Activated T-helper 1 cell treated with anti-CD3 and anti-CD28 coated beads, Interleukin-12 subunit alpha, Interleukin-12 subunit beta, Interleukin-2, Interleukin-4 antibody, amounts not matched to agents 30 ng/mL and 10 ng/mL and 1 ng/mL, durations not matched to agents 14 hours and 24 hours and 36 hours (primary cell): ENCODE results near the gene TUBB6. TPM values are rescaled to one million over a fixed set of nuclear protein-coding genes. Genes with fewer than 3 reads are reported as not detected.

Source experiments
- DNase-seq: peaks from one replicate; pipeline ENCODE4 v3.0.0; 2021; ENCODE audit warnings: low spot score
- H3K27ac Mint-ChIP-seq: one replicate; pipeline ENCODE4 v1.8.0; 2021; ENCODE audit warnings: mild to moderate bottlenecking, mixed read lengths
- H3K27me3 Mint-ChIP-seq: one replicate; pipeline ENCODE4 v1.8.0; 2022; ENCODE audit warnings: mild to moderate bottlenecking, moderate library complexity, mixed read lengths; ENCODE audit not compliant: insufficient read depth
- H3K36me3 Mint-ChIP-seq: one replicate; pipeline ENCODE4 v1.8.0; 2021; ENCODE audit warnings: low read depth, mixed read lengths
- H3K4me1 Mint-ChIP-seq: one replicate; pipeline ENCODE4 v1.8.0; 2021; ENCODE audit warnings: low read depth, mixed read lengths
- H3K4me3 Mint-ChIP-seq: one replicate; pipeline ENCODE4 v1.8.0; 2021; ENCODE audit warnings: mild to moderate bottlenecking, moderate library complexity, mixed read lengths
- H3K9me3 Mint-ChIP-seq: one replicate; pipeline ENCODE4 v1.8.0; 2021; ENCODE audit warnings: mixed read lengths
- intact Hi-C: fragments of 100-400 bp; cut with micrococcal nuclease; formaldehyde crosslinking; loops from one replicate; pipeline ENCODE4 v1.15.1; 2024
- total RNA-seq: library from RNA; stranded (reverse); gene quantifications from 2 replicates; pipeline ENCODE4 v1.2.3, GENCODE V29; 2022

Gene TUBB6
- total RNA-seq, 1 donor from 2014 or later = 32.1 TPM

DNA sequence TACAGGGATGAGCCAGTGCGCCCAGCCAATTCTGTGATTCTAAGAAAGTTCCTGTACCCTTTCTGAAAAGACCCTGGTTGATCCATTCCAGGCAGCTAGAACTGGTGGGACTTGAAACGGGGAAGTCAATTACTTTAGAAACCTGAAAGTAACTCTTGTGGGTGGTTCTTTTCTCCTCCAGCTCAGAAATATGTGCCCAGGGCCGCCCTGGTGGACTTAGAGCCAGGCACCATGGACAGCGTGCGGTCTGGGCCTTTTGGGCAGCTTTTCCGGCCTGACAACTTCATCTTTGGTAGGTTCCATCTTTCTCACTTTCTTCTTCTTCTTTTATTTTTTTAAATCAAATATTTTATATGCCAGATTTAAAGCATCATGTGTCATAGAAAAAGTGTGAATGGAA, 2.7 kb downstream of the TUBB6 start:
- no peak for DNase-seq
- Mint-ChIP-seq H3K9me3 (peaks cover 15% of the 10 kb centered on the region), H3K4me3 (no peak overlapping the region), H3K27me3 (peaks cover 25% of the 10 kb centered on the region), H3K4me1 (peaks cover 19% of the 10 kb centered on the region), H3K27ac (no peak overlapping the region), H3K36me3 (peaks cover 27% of the 10 kb centered on the region)
- intact Hi-C loops = no loop called here

DNA sequence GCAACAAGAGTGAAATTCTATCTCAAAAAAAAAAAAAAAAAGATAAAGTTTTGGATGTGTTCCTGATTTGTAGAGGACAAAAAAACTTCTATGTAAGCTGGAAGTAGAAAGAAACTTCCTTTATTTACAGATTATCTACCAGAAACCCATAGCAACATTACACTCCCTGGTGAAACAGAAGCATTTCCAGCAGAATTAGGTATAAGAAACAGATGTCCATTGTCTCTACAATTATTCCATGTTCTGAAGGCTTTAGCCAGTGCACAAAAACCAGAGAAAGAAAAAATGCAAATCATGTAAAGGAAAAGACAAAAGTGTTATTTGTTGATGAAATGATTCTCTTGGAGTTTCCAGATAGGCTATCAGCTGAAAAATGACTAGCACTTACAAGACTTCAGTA, 4.9 kb downstream of the TUBB6 start:
- Mint-ChIP-seq H3K9me3 (peaks cover 15% of the 10 kb centered on the region), H3K4me1 (peaks cover 7% of the 10 kb centered on the region), H3K27ac (no peak overlapping the region), H3K36me3 (peaks cover 27% of the 10 kb centered on the region), H3K4me3 (no peak overlapping the region), H3K27me3 (peaks cover 8% of the 10 kb centered on the region)
- intact Hi-C loops = no loop called here
- no peak for DNase-seq

DNA sequence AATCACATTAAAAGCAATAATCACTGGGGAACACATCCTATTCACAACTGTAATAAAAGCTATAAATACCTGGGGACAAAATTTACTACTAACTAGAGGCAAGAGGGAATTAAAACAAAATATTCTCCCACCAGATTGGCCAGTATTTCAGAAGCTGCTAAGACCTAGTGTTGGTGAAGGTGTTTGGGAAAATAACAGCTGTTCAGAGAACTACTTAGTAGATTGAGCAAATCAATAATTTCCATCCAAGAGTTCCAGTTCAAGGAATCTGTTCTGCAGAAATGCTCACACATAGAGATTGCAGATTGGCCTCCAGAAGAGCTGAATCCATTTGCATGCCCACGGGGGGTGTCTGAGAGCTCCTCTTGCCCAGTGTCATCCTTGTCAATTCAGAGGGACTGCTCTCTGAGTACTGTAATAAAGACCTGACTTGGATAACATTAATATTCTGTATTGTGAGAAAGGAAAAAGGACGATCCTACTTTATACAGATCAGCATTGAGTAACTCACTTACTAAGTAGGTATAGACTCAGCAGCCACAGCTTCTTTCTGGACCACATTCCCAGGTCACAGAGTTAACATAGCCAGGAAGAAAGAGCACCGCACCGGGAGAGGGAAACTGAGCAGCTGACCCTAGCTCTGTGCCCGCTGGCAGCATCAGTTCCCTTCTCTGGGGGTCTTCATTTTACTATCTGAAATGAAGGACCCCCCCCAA, 5.6 kb downstream of the TUBB6 start:
- no peak overlapping the region for H3K27ac Mint-ChIP-seq
- intact Hi-C loops = no loop called here
- H3K27me3 Mint-ChIP-seq = peaks cover 6% of the 10 kb centered on the region
- peaks cover 7% of the 10 kb centered on the region for H3K4me1 Mint-ChIP-seq
- no peak for DNase-seq
- peaks cover 27% of the 10 kb centered on the region for H3K36me3 Mint-ChIP-seq
- H3K4me3 Mint-ChIP-seq = no peak overlapping the region
- peaks cover 15% of the 10 kb centered on the region for H3K9me3 Mint-ChIP-seq

DNA sequence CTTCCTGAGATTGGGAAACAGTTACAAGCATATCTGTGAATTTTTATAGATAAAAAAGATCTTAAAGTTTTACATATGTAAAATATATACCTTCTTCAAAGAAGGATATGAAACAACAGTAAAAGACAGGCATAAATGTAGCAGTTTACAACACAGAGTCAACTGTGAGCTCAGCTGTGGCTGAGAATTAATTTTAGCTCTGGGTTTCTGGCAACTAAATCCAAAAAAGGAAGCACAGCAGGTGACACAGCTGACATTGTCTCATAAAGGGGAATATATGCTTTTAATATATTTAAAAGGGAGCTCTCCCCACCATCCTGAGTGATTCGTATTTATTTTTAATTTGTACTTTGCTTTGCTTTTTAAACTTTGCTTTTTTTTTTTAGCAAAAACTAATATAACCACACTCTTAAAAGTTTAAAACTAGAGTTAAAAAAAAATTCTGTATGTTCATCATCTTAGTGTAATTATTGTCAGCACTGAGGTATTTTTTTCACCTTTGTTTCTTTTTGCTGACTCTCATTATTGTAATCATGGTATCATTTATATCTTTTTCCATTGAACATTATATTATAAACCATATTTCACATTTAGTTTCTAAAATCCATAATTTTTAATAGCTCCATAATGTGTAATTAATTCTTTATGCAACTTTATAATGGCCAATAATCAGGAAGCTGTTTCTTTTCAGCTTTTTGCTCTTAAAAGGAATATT, 6.7 kb downstream of the TUBB6 start:
- intact Hi-C loops = no loop called here
- Mint-ChIP-seq H3K9me3 (peaks cover 15% of the 10 kb centered on the region), H3K36me3 (peaks cover 23% of the 10 kb centered on the region), H3K27ac (no peak overlapping the region), H3K4me1 (peaks cover under 1% of the 10 kb centered on the region), H3K4me3 (no peak overlapping the region), H3K27me3 (peaks cover 1% of the 10 kb centered on the region)
- DNase-seq = no peak

DNA sequence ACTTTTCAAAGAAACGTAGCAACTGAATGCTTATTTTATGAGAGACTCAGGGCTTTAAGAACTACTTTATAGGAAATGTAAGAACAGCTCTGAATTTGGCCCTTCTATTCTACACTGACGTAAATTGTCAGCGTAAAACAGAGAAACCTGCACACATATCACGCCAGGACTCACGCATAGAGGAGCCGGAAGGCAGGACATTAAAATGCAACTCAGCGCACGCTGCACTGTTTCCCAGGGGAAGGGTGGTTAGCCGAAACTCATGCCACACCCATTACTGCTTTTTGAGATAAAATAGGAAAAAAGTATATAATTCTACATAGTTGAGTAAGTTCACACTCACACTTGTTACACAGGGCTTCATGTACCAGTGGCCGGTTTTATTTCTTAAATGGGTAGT, 7.4 kb downstream of the TUBB6 start:
- intact Hi-C loops = no loop called here
- Mint-ChIP-seq H3K4me1 (no peaks in the 10 kb centered on the region), H3K27me3 (no peaks in the 10 kb centered on the region), H3K9me3 (peaks cover 15% of the 10 kb centered on the region), H3K36me3 (peaks cover 21% of the 10 kb centered on the region), H3K4me3 (no peak overlapping the region), H3K27ac (no peak overlapping the region)
- DNase-seq = no peak

DNA sequence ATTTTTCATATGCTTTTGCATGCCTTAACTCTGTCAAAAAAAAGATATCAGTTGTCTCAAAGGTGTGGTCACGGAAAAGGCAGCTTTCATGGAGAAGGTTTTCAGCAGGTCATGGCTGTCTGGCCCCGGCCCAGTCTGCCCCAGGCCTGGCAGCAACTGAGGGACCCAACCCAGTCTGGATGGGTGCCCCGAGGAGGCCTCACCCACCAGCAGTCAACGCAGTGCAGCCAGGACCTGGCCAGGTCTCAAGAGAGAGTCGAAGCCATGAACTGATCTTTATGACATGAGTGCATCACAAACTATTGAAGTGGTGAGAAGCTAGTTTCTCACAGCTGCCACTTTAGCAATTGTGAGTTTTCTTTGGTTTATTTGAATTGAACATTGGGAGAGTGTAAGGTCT, 7.9 kb downstream of the TUBB6 start:
- no peaks in the 10 kb centered on the region for H3K4me1 Mint-ChIP-seq
- no peak for DNase-seq
- peaks cover 19% of the 10 kb centered on the region for H3K36me3 Mint-ChIP-seq
- peaks cover 15% of the 10 kb centered on the region for H3K9me3 Mint-ChIP-seq
- no peaks in the 10 kb centered on the region for H3K27me3 Mint-ChIP-seq
- no peak overlapping the region for H3K4me3 Mint-ChIP-seq
- intact Hi-C loops = no loop called here
- H3K27ac Mint-ChIP-seq = no peak overlapping the region

DNA sequence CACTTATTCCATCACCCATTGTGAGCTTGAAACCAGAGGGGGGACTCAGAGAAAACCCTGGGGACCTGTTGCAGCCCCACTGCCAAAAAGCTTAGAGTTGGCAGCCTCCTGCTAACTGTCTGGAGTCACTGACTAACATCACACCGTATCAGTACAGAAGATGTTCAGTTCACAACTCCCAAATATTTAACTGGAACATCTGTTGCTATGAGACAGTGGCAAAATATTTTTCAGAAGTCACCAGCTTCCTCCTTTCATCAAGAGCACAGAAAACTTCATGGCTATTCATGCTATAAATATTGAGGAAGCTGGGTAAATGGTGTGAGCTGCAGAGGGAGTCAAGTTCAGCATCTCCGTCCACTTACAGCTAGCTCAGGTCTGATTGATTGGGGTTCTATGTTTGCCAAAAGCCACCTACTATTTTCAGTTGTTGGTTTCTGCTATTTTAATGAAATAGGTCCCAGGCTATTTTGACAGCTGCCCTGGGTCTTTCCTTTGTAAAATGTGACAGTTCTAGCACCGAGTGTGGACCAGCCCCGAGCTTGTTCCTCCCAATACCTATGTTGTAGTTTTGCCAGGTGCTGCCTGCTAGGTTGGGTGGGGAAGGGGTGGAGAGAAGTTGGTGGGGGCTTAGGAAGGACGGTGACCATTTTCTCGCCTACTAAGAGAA, 9.8 kb downstream of the TUBB6 start:
- Mint-ChIP-seq H3K4me3 (no peak overlapping the region), H3K27me3 (no peaks in the 10 kb centered on the region), H3K9me3 (peaks cover 8% of the 10 kb centered on the region), H3K27ac (no peak overlapping the region), H3K4me1 (no peaks in the 10 kb centered on the region), H3K36me3 (peaks cover 16% of the 10 kb centered on the region)
- DNase-seq = no peak
- intact Hi-C loops = no loop called here

DNA sequence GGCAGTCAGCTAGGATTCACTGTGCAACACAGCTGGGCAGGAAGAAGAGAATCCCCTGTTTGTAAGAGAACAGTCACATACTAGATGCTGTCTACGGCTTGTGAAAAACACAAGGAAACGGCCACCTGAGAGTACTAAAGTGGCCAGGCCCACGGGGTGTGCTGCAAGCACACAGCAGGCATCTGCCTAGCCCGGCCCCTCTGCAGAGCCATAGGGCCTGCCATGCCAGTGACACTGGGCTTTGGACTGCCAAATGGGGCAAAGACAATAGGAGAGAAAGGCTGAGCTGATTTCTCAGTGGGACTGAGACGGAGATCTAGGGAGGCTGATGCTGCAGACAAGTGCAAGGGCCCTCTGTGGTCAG, 10.3 kb downstream of the TUBB6 start:
- Mint-ChIP-seq H3K27ac (no peak overlapping the region), H3K4me1 (no peaks in the 10 kb centered on the region), H3K36me3 (peaks cover 12% of the 10 kb centered on the region), H3K27me3 (no peaks in the 10 kb centered on the region), H3K9me3 (peaks cover 5% of the 10 kb centered on the region), H3K4me3 (no peak overlapping the region)
- DNase-seq = no peak
- intact Hi-C loops = no loop called here

DNA sequence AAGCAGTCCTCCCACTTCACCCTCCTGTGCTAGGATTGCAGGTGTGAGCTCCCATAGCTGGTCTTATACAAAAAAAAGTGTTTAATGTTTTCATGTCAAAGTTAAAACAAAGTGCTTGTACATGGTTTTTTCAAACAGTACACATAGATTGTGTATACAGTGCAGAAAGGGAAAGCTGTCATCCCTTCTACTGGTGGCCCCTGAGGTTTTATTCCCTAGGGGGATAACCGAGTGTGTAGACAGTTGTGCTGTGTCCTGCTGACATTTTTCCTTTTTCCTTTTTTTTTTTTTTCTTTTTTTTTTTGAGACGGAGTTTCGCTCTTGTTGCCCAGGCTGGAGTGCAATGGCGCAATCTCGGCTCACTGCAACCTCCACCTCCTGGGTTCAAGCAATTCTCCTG, 10.8 kb downstream of the TUBB6 start:
- no peak for DNase-seq
- Mint-ChIP-seq H3K36me3 (peaks cover 6% of the 10 kb centered on the region), H3K4me3 (no peak overlapping the region), H3K27me3 (no peaks in the 10 kb centered on the region), H3K27ac (no peak overlapping the region), H3K9me3 (no peaks in the 10 kb centered on the region), H3K4me1 (no peaks in the 10 kb centered on the region)
- intact Hi-C loops = no loop called here

DNA sequence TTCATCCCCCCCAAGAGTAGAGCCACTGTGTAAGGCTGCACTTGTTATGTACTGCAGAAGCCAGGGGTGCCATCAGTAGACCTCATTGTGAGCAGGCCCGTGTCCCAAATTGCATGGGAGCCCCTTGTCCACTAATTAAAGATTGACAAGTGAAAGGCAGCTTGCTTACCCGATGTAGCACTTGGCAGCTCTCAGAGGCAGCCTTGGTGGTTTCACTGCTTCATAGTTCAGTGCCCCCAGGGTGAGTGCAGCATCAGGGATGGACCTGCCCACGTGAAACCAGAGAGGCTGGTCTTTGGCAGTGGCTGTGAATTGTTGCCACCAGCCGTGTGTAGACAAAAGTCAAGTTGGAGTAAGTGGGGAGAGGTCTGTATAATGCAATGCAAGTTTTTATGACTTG, 13.3 kb downstream of the TUBB6 start:
- Mint-ChIP-seq H3K4me1 (no peaks in the 10 kb centered on the region), H3K27ac (no peak overlapping the region)

DNA sequence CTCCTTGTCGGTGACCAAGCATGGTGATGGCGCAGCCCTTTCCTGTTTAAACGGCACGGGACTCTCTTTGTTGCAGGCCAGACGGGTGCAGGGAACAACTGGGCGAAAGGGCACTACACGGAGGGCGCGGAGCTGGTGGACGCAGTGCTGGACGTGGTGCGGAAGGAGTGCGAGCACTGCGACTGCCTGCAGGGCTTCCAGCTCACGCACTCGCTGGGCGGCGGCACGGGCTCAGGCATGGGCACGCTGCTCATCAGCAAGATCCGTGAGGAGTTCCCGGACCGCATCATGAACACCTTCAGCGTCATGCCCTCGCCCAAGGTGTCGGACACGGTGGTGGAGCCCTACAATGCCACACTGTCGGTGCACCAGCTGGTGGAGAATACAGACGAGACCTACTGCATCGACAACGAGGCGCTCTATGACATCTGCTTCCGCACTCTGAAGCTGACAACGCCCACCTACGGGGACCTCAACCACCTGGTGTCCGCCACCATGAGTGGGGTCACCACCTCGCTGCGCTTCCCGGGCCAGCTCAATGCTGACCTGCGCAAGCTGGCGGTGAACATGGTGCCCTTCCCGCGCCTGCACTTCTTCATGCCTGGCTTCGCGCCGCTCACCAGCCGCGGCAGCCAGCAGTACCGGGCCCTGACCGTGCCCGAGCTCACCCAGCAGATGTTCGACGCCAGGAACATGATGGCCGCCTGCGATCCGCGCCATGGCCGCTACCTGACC, 17.1 kb downstream of the TUBB6 start:
- intact Hi-C loops = no loop called here
- no peak for DNase-seq
- H3K36me3 Mint-ChIP-seq = peaks cover 36% of the 10 kb centered on the region
- no peak overlapping the region for H3K27ac Mint-ChIP-seq
- H3K27me3 Mint-ChIP-seq = no peaks in the 10 kb centered on the region
- peaks cover 15% of the 10 kb centered on the region for H3K4me1 Mint-ChIP-seq
- no peaks in the 10 kb centered on the region for H3K9me3 Mint-ChIP-seq
- H3K4me3 Mint-ChIP-seq = no peak overlapping the region

More for the DNA sequence above, 13.3 kb downstream of the TUBB6 start:
- no peak for DNase-seq
- H3K36me3 Mint-ChIP-seq = peaks cover 16% of the 10 kb centered on the region
- H3K4me3 Mint-ChIP-seq = no peak overlapping the region
- H3K27me3 Mint-ChIP-seq = no peaks in the 10 kb centered on the region
- no peaks in the 10 kb centered on the region for H3K9me3 Mint-ChIP-seq
- intact Hi-C loops = no loop called here

DNA sequence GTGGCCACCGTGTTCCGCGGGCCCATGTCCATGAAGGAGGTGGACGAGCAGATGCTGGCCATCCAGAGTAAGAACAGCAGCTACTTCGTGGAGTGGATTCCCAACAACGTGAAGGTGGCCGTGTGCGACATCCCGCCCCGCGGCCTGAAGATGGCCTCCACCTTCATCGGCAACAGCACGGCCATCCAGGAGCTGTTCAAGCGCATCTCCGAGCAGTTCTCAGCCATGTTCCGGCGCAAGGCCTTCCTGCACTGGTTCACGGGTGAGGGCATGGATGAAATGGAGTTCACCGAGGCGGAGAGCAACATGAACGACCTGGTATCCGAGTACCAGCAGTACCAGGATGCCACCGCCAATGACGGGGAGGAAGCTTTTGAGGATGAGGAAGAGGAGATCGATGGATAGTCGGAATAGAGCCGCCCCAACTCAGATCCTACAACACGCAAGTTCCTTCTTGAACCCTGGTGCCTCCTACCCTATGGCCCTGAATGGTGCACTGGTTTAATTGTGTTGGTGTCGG, 17.7 kb downstream of the TUBB6 start:
- Mint-ChIP-seq H3K9me3 (no peaks in the 10 kb centered on the region), H3K36me3 (peaks cover 36% of the 10 kb centered on the region), H3K27me3 (no peaks in the 10 kb centered on the region), H3K4me3 (no peak overlapping the region), H3K4me1 (peaks cover 15% of the 10 kb centered on the region), H3K27ac (no peak overlapping the region)
- no peak for DNase-seq
- intact Hi-C loops = no loop called here
